Mesothelial cell of epicardium (in vitro differentiated cells): ENCODE measurements around the gene STARD13. TPM values are rescaled to one million over a fixed set of nuclear protein-coding genes. Genes with fewer than 3 reads are reported as not detected.

ENCODE experiments used
- DNase-seq, 2 experiments: peaks; one replicate each; pipeline ENCODE4 v3.0.0; 2021; ENCODE audit warnings: low spot score in 2 of 2; ENCODE audit not compliant: unreplicated experiment in 2 of 2
- H3K27ac Mint-ChIP-seq: 2 replicates; pipeline ENCODE4 v1.8.0; 2021; ENCODE audit warnings: mixed read lengths
- H3K27me3 Mint-ChIP-seq: 2 replicates; pipeline ENCODE4 v1.8.0; 2021; ENCODE audit warnings: low read depth, mixed read lengths
- H3K36me3 Mint-ChIP-seq: 2 replicates; pipeline ENCODE4 v1.8.0; 2021; ENCODE audit warnings: mixed read lengths
- H3K4me1 Mint-ChIP-seq: 2 replicates; pipeline ENCODE4 v1.8.0; 2021; ENCODE audit warnings: mixed read lengths
- H3K4me3 Mint-ChIP-seq: 2 replicates; pipeline ENCODE4 v1.8.0; 2021; ENCODE audit warnings: mild to moderate bottlenecking, moderate library complexity, mixed read lengths
- H3K9me3 Mint-ChIP-seq: 2 replicates; pipeline ENCODE4 v1.8.0; 2021; ENCODE audit warnings: mixed read lengths
- CTCF ChIP-seq: fragments of 200-600 bp; sonication (generic); IDR thresholded peaks from one replicate; pipeline ENCODE4 v1.5.0; 2021; ENCODE audit warnings: antibody characterized with exemption; ENCODE audit not compliant: unreplicated experiment
- total RNA-seq: library from RNA; stranded (reverse); gene quantifications from 3 replicates; pipeline ENCODE4 v1.2.1, GENCODE V29; 2021

The STARD13 gene
- total RNA-seq, 1 donor from 2014 or later, result 23.0 TPM

DNA sequence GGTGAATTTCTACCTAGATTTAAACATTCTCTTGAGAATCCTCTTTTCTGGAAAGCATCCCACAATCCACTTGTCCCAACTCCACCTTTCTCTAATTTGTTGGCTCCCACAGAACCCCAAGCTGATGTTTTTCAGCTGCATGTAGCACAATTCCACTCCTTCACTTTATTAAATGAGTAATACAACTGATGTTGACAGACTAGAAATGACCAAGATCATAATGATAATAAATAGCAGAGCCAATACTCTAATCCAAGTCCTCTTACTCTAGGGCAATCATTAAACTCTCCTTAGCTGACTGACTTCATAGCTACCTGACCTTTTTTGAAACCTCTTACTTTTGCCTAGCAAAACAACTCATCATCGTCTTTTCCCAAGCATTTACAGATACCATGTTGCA, 27.9 kb upstream of the STARD13 start:
- H3K4me1 Mint-ChIP-seq, result peaks cover 29% of the 10 kb centered on the region
- no peaks in the 10 kb centered on the region for H3K36me3 Mint-ChIP-seq
- no peak overlapping the region for H3K27ac Mint-ChIP-seq
- no peak for TF ChIP-seq CTCF
- H3K27me3 Mint-ChIP-seq, result no peaks in the 10 kb centered on the region
- DNase-seq, result no peak
- H3K9me3 Mint-ChIP-seq, result peaks cover 16% of the 10 kb centered on the region
- H3K4me3 Mint-ChIP-seq, result no peak overlapping the region

GRCh38 chr13:33312861-33313212, 27.3 kb upstream of the STARD13 start:
- no peak for DNase-seq
- no peak overlapping the region for H3K27ac Mint-ChIP-seq
- H3K9me3 Mint-ChIP-seq, result peaks cover 9% of the 10 kb centered on the region
- no peaks in the 10 kb centered on the region for H3K27me3 Mint-ChIP-seq
- no peaks in the 10 kb centered on the region for H3K36me3 Mint-ChIP-seq
- TF ChIP-seq CTCF, result no peak
- H3K4me3 Mint-ChIP-seq, result no peak overlapping the region
- H3K4me1 Mint-ChIP-seq, result peaks cover 32% of the 10 kb centered on the region

DNA sequence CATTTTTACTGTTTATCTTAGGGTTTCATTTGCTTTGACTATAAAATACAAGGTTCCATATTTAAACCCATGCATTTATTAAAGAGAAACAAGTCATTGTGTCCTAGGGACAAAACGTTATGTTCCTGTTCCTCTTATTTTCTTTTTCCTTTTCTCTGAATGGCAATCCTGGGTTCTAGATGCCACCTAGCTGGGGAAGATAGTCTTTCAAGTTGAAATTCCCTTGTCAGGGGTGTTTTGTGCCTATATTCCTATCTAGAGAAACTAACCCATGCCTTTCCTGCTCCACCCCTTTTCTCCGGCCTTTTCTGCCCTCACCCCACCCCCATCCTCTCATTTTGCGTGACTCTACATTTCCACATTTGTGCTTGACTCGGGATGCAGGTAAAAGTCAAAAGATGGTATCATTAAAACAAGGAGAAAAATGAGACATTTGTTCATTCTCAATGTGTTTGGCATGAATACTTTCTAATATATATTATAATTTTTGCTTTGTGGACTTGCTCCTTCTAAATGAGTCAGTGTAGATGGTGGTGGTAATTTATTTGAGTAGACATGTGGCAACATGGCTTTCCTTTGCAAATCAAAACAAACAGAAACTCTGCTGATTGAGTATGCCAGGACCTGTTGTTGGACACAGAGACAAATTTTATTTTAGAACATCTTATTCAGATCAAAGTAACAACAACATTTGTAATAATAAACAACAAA, 26.8 kb upstream of the STARD13 start:
- peaks cover 5% of the 10 kb centered on the region for H3K9me3 Mint-ChIP-seq
- H3K27ac Mint-ChIP-seq, result no peak overlapping the region
- DNase-seq, result no peak
- H3K27me3 Mint-ChIP-seq, result no peaks in the 10 kb centered on the region
- no peaks in the 10 kb centered on the region for H3K36me3 Mint-ChIP-seq
- no peak overlapping the region for H3K4me3 Mint-ChIP-seq
- peaks cover 32% of the 10 kb centered on the region for H3K4me1 Mint-ChIP-seq
- no peak for TF ChIP-seq CTCF

DNA sequence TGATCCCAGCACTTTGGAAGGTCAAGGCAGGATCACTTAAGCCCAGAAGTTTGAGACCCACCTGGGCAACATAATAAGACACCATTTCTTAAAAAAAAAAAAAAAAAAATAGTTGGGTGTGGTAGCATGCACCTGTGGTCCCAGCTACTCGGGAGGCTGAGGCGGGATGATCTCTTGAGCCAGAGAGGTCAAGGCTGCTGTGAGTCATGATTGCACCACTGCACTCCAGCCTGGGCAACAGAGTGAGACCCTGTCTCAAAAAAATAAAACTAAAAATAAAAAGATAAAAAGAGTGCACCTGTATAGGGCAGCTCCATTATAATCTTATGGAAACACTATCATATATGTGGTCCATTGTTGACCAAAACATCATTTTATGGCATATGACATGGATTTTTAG, 25.5 kb upstream of the STARD13 start:
- Mint-ChIP-seq H3K4me1 (peaks cover 28% of the 10 kb centered on the region), H3K4me3 (no peak overlapping the region), H3K27me3 (no peaks in the 10 kb centered on the region), H3K36me3 (peaks cover 8% of the 10 kb centered on the region), H3K27ac (no peak overlapping the region), H3K9me3 (peaks cover 5% of the 10 kb centered on the region)
- DNase-seq, result no peak
- TF ChIP-seq CTCF, result no peak

GRCh38 chr13:33310245-33311038, 24.9 kb upstream of the STARD13 start:
- TF ChIP-seq CTCF, result no peak
- Mint-ChIP-seq H3K4me1 (peaks cover 28% of the 10 kb centered on the region), H3K27me3 (no peaks in the 10 kb centered on the region), H3K36me3 (peaks cover 8% of the 10 kb centered on the region), H3K27ac (peak overlapping the region; percentile 55), H3K4me3 (no peak overlapping the region), H3K9me3 (peaks cover 11% of the 10 kb centered on the region)
- DNase-seq, result no peak
